Glomerular visceral epithelial cell (primary cell): Measurements from ENCODE around the gene MN1.
A peak's percentile ranks its signal among the peaks of the same experiment; 100 is the strongest.

ENCODE experiments used
- DNase-seq: peaks from one replicate; pipeline ENCODE4 v3.0.0-alpha.2; 2016; ENCODE audit errors: extremely low spot score

The MN1 gene

GRCh38 chr22:27740202-27740748, 61.3 kb downstream of the MN1 start:
- DNase-seq, result no peak

DNA sequence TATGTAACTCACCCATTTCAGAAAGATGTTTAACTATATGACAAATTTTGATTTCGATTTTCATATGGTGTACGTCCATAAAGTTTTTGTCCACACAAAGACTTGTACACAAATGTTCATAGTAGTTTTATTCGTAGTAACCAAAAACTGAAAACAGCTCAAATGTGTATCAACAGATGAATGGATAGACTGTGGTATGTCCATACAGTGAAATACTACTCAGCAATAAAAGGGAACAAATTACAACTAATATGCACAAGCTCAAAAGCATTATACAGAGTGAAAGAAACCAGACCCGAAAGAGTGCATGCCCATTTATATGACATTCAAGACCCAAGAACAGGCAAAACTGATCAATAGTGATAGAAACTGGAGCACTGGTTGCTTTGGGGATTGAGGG, 64.0 kb downstream of the MN1 start:
- no peak for DNase-seq

DNA sequence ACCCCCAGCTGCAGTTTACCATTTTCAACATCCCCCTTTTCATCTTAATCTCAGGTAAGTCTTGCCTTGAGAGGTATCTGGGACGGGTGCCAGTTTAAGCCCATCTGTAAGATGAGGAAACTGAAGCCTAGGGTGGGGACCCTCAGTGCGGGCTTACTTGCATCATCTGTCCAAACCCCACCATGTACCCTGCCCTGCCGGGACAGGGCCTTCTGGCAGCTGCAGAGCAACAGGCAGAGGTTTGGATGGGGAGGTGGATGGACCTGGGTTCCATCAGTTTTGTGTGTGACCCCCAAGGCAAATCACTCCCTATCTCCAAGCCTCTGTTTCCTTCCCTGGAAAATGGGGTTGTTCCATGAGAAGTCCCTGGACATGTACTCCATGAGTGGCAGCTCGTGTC, 67.5 kb downstream of the MN1 start:
- no peak for DNase-seq

DNA sequence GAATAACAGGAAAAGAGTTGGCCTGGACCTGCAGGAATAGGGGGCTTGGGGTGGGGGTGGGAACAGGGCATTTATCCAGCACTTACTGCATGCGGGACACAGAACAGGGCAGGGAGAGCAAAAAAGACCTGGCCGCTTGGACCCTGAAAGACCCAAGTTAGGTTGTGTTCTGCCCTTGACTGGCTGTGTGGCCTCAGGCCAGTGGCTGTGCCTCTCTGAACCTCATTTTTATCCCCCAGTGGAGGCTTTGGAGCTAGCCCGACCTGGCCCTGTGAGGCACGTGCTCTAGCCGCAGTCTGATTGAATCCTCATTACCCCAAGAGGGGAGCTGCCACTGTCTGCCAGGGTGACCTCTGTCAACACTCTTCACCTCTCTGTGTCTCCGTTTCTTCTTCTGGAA, 68.7 kb downstream of the MN1 start:
- DNase-seq, result no peak

GRCh38 chr22:27732391-27732790, 69.2 kb downstream of the MN1 start:
- DNase-seq, result no peak

GRCh38 chr22:27731621-27732020, 69.9 kb downstream of the MN1 start:
- no peak for DNase-seq

- no peak for DNase-seq
Measured at GRCh38 chr22:27730641-27731433, 70.7 kb downstream of the MN1 start.

DNA sequence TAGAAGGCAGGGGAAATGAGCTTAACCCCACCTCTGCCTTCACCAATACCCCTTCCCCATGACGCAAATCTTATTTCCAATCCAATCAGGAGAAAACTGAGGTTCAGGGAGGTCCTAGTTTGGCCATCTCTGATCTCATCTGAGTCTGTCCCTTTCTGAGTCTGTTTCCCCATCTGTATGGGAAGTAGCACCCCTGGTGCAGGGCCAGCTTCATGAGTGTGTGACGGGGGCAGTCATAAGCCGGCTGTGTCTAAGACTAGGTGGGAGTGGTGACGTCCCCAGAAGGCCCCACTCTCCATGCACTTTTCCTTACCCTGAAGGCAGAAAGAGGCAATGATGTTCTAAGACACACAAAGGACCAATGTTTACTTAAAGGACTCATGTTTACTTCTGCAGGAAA, 72.3 kb downstream of the MN1 start:
- DNase-seq, result no peak

GRCh38 chr22:27727673-27728451, 73.7 kb downstream of the MN1 start:
- no peak for DNase-seq

- DNase-seq, result peak; percentile 65
Measured at GRCh38 chr22:27726686-27727449, 74.7 kb downstream of the MN1 start.

- no peak for DNase-seq
Measured at GRCh38 chr22:27726331-27726685, 75.2 kb downstream of the MN1 start.

GRCh38 chr22:27725661-27726060, 75.9 kb downstream of the MN1 start:
- DNase-seq, result no peak

GRCh38 chr22:27724709-27725108, 76.8 kb downstream of the MN1 start:
- DNase-seq, result no peak

DNA sequence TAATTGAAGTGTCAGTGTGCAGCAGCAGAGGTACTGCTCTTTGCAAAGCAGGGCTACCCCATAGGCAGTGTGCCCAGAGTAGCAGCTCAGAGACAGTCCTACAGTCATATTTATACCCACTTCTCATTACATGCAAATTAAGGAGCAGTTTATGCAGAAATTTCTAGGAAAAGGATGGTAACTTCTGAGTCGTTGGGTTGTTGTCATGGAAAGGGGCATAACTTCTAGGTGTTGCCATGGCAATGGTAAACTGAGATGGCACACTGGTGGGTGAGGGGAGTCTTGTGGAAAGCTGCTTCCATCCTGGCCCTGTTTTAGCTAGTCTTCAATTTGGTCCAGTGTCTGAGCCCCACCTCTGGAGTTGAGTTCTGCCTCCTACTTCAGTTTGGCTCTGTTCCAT, 77.4 kb downstream of the MN1 start:
- no peak for DNase-seq

DNA sequence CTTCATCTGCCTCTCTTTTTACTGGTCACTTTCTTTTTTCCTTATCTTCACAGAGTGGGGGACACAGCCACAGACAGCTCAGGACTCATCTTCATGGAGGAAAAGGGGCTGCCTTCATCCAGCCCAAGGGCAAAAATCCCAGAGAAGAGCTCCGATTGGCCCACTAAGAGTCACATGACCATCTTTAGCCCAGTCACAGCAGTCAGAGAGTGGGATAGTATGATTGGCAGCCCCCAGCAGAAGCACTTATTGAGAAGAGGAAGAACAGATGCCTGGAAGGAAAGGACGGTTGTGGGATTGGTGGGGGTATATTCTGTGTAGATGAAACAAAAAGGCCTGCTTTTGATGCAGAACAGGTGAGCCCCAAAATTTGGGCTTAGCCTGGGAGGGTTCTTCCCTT, 77.8 kb downstream of the MN1 start:
- DNase-seq, result no peak

GRCh38 chr22:27723158-27723557, 78.4 kb downstream of the MN1 start:
- no peak for DNase-seq

DNA sequence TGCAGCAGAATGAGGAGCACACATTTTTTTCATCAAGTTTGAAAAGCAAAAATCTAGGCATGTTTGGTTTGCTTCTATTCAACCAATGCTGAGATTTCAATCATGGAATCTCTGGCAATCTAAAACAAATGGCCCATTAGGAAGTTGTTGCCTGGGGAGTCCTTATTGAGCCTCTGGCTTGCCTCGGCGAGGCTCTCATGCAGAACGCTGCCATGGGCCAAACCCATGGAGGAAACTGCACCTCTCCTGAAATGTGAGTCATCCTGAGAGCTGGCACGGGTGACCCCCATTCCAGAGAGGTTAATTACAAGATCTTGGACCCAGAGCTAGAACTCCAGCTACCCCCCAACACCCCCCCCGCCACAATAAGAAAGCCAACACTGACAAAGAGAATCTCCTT, 80.7 kb downstream of the MN1 start:
- DNase-seq, result peak; percentile 70

DNA sequence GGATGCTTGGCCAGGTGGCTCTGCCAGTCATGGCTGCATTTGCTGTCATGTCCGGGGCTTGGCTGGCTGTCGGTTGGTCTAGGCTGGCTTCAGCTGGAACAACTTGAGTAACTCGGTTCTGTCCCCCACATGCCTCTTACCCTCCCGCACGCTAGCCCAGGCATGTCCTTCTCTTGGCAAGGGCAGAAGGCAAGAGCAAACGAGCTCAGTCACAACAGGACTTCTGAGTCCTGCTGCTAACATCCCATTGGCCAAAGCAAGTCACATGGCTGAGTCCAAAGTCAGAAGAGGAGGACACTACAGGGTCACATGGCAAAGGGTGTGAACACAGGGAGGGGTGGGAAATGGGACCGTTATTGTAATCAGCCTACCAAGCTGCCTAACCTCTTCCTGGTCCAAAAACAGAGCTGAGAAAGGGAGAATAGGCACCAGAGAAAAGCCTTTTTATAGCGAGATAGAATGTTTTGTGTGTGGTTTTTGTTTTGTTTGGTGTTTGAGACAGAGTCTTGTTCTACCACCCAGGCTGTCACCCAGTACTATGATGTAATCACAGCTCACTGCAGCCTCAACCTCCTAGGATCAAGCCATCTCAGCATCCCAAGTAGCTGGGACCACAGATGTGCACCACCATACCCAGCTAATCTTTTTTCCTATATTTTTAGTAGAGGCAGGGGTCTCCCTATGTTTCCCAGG, 81.9 kb downstream of the MN1 start:
- DNase-seq, result peak; percentile 29

DNA sequence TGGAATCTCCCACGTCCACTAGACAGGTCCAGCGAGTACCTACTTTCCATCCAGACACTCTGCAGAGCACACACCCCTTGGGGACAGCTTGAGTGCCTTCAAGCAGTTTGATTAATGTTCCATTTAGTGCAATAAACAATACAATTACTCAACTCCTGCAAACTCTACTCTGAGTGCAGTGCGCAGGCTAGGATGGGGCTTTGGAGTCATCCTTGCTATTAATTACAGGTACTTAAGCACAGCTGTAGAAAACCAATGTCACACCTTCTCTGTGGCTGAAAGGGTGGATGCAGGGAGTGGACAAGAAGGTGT, 82.6 kb downstream of the MN1 start:
- no peak for DNase-seq

GRCh38 chr22:27718186-27719035, 83.1 kb downstream of the MN1 start:
- peak; percentile 84 for DNase-seq

GRCh38 chr22:27717094-27717493, 84.5 kb downstream of the MN1 start:
- no peak for DNase-seq
